GM12878 (cell line): ENCODE measurements around the gene SORCS2. TPM values are rescaled to one million over a fixed set of nuclear protein-coding genes. Genes with fewer than 3 reads are reported as not detected.

Source experiments
- ATAC-seq: fragments of 200-7000 bp; cut with Tn5 transposase; 3 replicates; pipeline ENCODE4 v1.9.1; 2020; ENCODE audit warnings: mild to moderate bottlenecking, moderate library complexity
- BruUV-seq: library from RNA; stranded (reverse); fragments of 400-500 nt; replicated peaks from 2 replicates; lab custom pipeline; 2021; lab: Mats Ljungman, UMichigan
- CTCF ChIA-PET: fragments of 300-600 bp; sonication (Branson Sonifier 250); formaldehyde crosslinking; extraction: SDS; loops from one replicate; lab custom pipeline; 2021; ENCODE audit warnings: inconsistent platforms; lab: Yijun Ruan, JAX
- POLR2A ChIA-PET: fragments of 350-600 bp; formaldehyde crosslinking; extraction: SDS; loops from one replicate; lab custom pipeline; 2021; ENCODE audit warnings: inconsistent platforms; lab: Charles Lee
- RAD21 ChIA-PET: fragments of 300-600 bp; sonication (Branson Sonifier 250); formaldehyde crosslinking; loops from one replicate; lab custom pipeline; 2023; ENCODE audit warnings: antibody characterized with exemption; ENCODE audit not compliant: unreplicated experiment; lab: Charles Lee
- SMC1A ChIA-PET: fragments of 300-600 bp; sonication (Branson Sonifier 250); formaldehyde crosslinking; loops from one replicate; lab custom pipeline; 2023; ENCODE audit not compliant: unreplicated experiment, uncharacterized antibody; lab: Charles Lee
- DNase-seq: peaks from one replicate; pipeline ENCODE4 v3.0.0-alpha.2; 2011; ENCODE audit warnings: low read depth, low spot score
- FAIRE-seq: peaks from 3 replicates; lab custom pipeline; 2011; peaks lifted over from hg19 to GRCh38; lab: Jason Lieb, UNC
- H2AFZ ChIP-seq: 2 replicates; pipeline ENCODE4 v1.6.0; 2011; ENCODE audit warnings: low read depth, low read length, control low read depth; ENCODE audit not compliant: control insufficient read depth
- H3K27ac ChIP-seq: 2 replicates; pipeline ENCODE4 v1.5.1; 2011; ENCODE audit warnings: control low read depth; ENCODE audit not compliant: control insufficient read depth, insufficient read depth
- H3K27me3 ChIP-seq, 2 experiments: replicated peaks in 1 of 2; 2 replicates each; pipeline versions ENCODE4 v1.6.0 to v1.6.1; 2011; ENCODE audit warnings: low read length in 1 of 2; ENCODE audit not compliant: control insufficient read depth in 2 of 2, insufficient read depth in 2 of 2
- H3K36me3 ChIP-seq, 2 experiments: 2 replicates each; pipeline ENCODE4 v1.5.1; 2011; ENCODE audit warnings: low read length in 1 of 2; ENCODE audit not compliant: control insufficient read depth in 2 of 2, insufficient read depth in 2 of 2
- H3K4me1 ChIP-seq: 2 replicates; pipeline ENCODE4 v1.6.1; 2011; ENCODE audit warnings: mild to moderate bottlenecking, low read length, moderate library complexity, mixed read lengths; ENCODE audit not compliant: control insufficient read depth, insufficient read depth
- H3K4me2 ChIP-seq: 2 replicates; pipeline ENCODE4 v1.6.0; 2011; ENCODE audit warnings: control low read depth; ENCODE audit not compliant: control insufficient read depth, insufficient read depth
- H3K4me3 ChIP-seq: fragments of 200-600 bp; sonication (generic); 2 replicates; pipeline ENCODE4 v1.5.1; 2016
- H3K79me2 ChIP-seq: 2 replicates; pipeline ENCODE4 v1.6.0; 2011; ENCODE audit warnings: low read length; ENCODE audit not compliant: control insufficient read depth, insufficient read depth
- H3K9ac ChIP-seq: 2 replicates; pipeline ENCODE4 v1.8.0; 2011; ENCODE audit warnings: low read length, control low read depth, mixed read lengths; ENCODE audit not compliant: control insufficient read depth, insufficient read depth
- H3K9me3 ChIP-seq: replicated peaks from 3 replicates; pipeline ENCODE4 v1.5.1; 2011; ENCODE audit warnings: mild to moderate bottlenecking, low read length; ENCODE audit not compliant: control insufficient read depth, insufficient read depth
- H4K20me1 ChIP-seq: 2 replicates; pipeline ENCODE4 v1.6.0; 2011; ENCODE audit not compliant: control insufficient read depth, insufficient read depth
- NBN ChIP-seq: fragments of 450-650 bp; IDR thresholded peaks from 2 replicates; pipeline ENCODE4 v1.6.1; 2016
- NFYA ChIP-seq: IDR thresholded peaks from 2 replicates; pipeline ENCODE4 v1.6.1; 2011; ENCODE audit warnings: low read depth, mild to moderate bottlenecking, low read length, improper control_type of control experiment, borderline replicate concordance
- ZSCAN29 ChIP-seq: fragments of 450-650 bp; IDR thresholded peaks from 2 replicates; pipeline ENCODE4 v1.6.1; 2017; ENCODE audit warnings: mild to moderate bottlenecking, moderate library complexity
- WGBS: methylation state at CpG from one replicate; pipeline ENCODE4 v1.1.6; 2016; ENCODE audit warnings: low lambda C conversion rate; ENCODE audit not compliant: insufficient replicate concordance, insufficient coverage; ENCODE audit errors: missing lambda C conversion rate; 5-methylcytosine and 5-hydroxymethylcytosine counted together
- in situ Hi-C: fragments of 300-500 bp; cut with MboI; formaldehyde crosslinking; loops from 9 replicates; pipeline ENCODE4 v1.14.3; 2018; ENCODE audit warnings: mixed read lengths
- intact Hi-C: fragments of 100-400 bp; cut with micrococcal nuclease; formaldehyde crosslinking; loops from one replicate; pipeline ENCODE4 v1.14.2; 2022; ENCODE audit not compliant: unreplicated experiment
- polyA plus RNA-seq, 11 experiments: library from polyadenylated mRNA; depleted of rRNA in 4 of 11; unstranded in 6 of 11; stranded (reverse) in 5 of 11; fragments of >200 nt; fragmentation: Nextera tagmentation in 4 of 11; fragmentation: Illumina TruSeq in 1 of 11; extraction: Ambion mirVana in 4 of 11; extraction: Trizol in 1 of 11; gene quantifications; 1 replicate in 1 of 11; 2 replicates in 10 of 11; pipeline versions ENCODE4 v1.2.1 to v1.2.3, GENCODE V29; 2011 to 2016; ENCODE audit warnings: inconsistent platforms in 2 of 11, missing spikeins in 2 of 11, low read depth in 1 of 11
- total RNA-seq, 4 experiments: library from RNA; depleted of rRNA in 3 of 4; stranded (reverse); fragments of >200 nt in 3 of 4; fragmentation: Illumina TruSeq in 1 of 4; extraction: Trizol in 1 of 4; gene quantifications; 2 replicates each; pipeline versions ENCODE4 v1.2.1 to v1.2.3, GENCODE V29; 2013 to 2021
- TF ChIP-seq, protein P1 (sequence below): fragments of 450-650 bp; IDR thresholded peaks from 2 replicates; pipeline ENCODE4 v1.6.1; 2017; ENCODE audit warnings: mild to moderate bottlenecking, low read depth, inconsistent platforms; ENCODE audit not compliant: poor library complexity, severe bottlenecking
- TF ChIP-seq, protein P2 (sequence below): IDR thresholded peaks from 2 replicates; pipeline ENCODE4 v1.6.1; 2011; ENCODE audit warnings: low read depth, mild to moderate bottlenecking, low read length, moderate library complexity, borderline replicate concordance; ENCODE audit errors: extremely low read depth

The SORCS2 gene
- total and polyA plus RNA-seq, 10 of the 15 experiments (the other 5 are each of a cell fraction or from before 2014, with no cell fraction given) = 0.01 to 0.15 (median 0.05) TPM; not detected in 5

DNA sequence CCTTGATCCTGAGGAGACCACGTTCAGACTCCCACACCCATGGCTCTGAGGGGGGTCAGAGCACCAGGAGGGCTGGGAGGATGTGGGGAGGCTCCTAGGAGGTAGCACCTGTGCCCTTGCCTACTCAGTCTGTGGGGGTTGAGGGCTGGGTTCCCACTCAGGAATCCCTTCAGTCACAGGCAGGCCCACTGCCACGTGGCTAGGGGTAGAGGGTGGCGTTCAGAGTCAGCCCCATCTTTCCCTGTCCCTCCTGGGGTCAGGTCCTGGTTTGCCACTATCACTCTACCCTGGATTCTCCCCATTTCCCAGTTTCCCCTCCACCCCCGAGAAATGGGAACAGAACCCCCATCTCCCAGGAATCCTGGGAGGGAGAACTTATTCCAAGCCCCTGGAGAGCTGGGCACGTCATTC, 131.1 kb downstream of the SORCS2 start (continued):
- TF ChIP-seq, protein P1, sequence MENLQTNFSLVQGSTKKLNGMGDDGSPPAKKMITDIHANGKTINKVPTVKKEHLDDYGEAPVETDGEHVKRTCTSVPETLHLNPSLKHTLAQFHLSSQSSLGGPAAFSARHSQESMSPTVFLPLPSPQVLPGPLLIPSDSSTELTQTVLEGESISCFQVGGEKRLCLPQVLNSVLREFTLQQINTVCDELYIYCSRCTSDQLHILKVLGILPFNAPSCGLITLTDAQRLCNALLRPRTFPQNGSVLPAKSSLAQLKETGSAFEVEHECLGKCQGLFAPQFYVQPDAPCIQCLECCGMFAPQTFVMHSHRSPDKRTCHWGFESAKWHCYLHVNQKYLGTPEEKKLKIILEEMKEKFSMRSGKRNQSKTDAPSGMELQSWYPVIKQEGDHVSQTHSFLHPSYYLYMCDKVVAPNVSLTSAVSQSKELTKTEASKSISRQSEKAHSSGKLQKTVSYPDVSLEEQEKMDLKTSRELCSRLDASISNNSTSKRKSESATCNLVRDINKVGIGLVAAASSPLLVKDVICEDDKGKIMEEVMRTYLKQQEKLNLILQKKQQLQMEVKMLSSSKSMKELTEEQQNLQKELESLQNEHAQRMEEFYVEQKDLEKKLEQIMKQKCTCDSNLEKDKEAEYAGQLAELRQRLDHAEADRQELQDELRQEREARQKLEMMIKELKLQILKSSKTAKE = no peak

DNA sequence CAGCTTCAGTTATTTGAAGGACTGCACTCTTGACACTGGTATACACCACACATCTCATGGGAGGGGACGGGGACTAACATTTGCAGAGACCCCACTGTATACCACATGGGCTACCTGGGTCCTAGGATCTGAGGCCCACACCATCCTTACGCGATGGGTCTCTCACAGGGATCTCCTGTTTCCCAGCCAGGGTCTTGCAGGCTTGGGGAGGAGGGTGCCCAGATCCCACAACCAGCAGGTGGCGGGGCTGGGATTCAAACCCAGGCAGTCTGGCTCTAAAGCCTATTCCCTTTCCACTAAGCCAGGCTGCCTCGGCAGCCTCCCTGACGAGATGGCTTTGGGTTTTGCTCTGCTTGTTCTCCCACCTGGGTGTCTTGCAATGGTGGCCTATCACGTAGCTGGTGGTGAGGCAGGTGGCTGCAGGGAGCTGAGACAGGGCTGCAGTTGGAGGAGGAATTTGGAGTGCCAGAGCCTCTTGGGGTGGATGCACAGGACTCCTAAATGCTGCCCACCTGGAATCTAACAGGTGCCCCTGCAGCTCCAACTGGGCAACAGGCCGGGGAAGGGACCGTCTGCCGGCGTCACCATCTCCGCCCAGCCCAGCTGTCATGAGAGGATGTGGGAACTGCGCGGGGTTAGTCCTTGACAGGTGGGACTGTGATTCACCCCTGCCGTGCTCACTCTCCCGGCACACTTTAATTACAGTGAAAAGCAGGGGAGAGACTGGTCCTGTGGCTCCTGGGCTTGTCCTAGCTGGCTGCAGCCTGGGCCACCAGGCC, 131.7 kb downstream of the SORCS2 start:
- Histone ChIP-seq H3K79me2 (no peaks in the 10 kb centered on the region), H3K27ac (no peak overlapping the region), H3K9me3 (no peaks in the 10 kb centered on the region), H4K20me1 (no peaks in the 10 kb centered on the region), H3K4me2 (no peak overlapping the region), H3K4me3 (no peak overlapping the region), H2AFZ (no peak overlapping the region), H3K4me1 (no peaks in the 10 kb centered on the region), H3K36me3 (no peaks in the 10 kb centered on the region), H3K9ac (no peak overlapping the region), H3K27me3 (peaks cover 0 to 3% of the 10 kb centered on the region in 2 experiments; a peak in 2 of 4 replicates)
- RAD21 ChIA-PET = no interaction called here
- intact Hi-C loops = no loop called here
- DNase-seq = no peak
- POLR2A ChIA-PET = interaction anchor here (0.6 kb wide), 1 partner anchor 1385 kb away, joined by 3 read pairs; no protein-coding TSS in a partner anchor
- 51% methylated on average over 12 of the region's 16 CpGs for WGBS
- FAIRE-seq = no peak
- in situ Hi-C loops = no loop called here
- SMC1A ChIA-PET = interaction anchor here (1.6 kb wide), 1 partner anchor 12 kb away, joined by 4 read pairs; no protein-coding TSS in a partner anchor
- no peak for ATAC-seq
- no peak for TF ChIP-seq ZSCAN29
- TF ChIP-seq NFYA = no peak
- TF ChIP-seq, protein P2, sequence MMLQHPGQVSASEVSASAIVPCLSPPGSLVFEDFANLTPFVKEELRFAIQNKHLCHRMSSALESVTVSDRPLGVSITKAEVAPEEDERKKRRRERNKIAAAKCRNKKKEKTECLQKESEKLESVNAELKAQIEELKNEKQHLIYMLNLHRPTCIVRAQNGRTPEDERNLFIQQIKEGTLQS = no peak
- no peak for TF ChIP-seq NBN
- no TSS peak for BruUV-seq
- CTCF ChIA-PET = interaction anchor here (0.7 to 0.8 kb wide), 2 partner anchors 9 to 11 kb away, joined by 3 read pairs; no protein-coding TSS in a partner anchor
